B cell (primary cell): Measurements from ENCODE around the gene STIM1.

Source experiments
- EZH2 ChIP-seq: IDR thresholded peaks from 2 replicates; pipeline ENCODE4 v1.6.1; 2012; ENCODE audit warnings: borderline replicate concordance, low read depth, mild to moderate bottlenecking, moderate library complexity, low read length; ENCODE audit not compliant: insufficient read depth, poor library complexity, severe bottlenecking
- TF ChIP-seq, protein P1 (sequence below): fragments of 200-600 bp; IDR thresholded peaks from one replicate; pipeline ENCODE4 v1.8.0; 2022; ENCODE audit warnings: antibody characterized with exemption, mild to moderate bottlenecking

DNA sequence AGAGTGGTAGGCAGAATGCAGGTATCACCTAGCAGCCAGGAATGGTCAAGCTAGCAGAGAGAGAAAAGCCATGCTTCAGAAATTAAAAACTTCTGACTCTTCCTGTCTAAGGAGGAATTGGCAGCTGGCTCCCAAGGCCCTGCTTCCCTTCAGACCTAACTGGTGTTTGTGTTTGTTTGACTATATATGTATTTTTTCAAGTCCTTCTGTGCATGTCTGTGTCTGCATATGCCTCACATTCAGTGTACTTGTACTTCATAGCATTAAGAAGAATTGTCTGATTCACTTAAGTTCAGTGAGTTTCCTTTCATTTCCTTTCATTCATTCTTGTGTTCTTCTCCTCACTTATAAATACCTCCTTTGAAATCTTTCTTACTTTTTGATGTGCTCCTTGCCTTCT lies 130.2 kb downstream of the STIM1 start:
- TF ChIP-seq EZH2 = no peak
- TF ChIP-seq, protein P1, sequence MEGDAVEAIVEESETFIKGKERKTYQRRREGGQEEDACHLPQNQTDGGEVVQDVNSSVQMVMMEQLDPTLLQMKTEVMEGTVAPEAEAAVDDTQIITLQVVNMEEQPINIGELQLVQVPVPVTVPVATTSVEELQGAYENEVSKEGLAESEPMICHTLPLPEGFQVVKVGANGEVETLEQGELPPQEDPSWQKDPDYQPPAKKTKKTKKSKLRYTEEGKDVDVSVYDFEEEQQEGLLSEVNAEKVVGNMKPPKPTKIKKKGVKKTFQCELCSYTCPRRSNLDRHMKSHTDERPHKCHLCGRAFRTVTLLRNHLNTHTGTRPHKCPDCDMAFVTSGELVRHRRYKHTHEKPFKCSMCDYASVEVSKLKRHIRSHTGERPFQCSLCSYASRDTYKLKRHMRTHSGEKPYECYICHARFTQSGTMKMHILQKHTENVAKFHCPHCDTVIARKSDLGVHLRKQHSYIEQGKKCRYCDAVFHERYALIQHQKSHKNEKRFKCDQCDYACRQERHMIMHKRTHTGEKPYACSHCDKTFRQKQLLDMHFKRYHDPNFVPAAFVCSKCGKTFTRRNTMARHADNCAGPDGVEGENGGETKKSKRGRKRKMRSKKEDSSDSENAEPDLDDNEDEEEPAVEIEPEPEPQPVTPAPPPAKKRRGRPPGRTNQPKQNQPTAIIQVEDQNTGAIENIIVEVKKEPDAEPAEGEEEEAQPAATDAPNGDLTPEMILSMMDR = no peak
